Liver (tissue), 3 donors: ENCODE data around the gene ARFGAP1.
"Not testable (repeated sequence)": the region's sequence is repeated elsewhere in the genome, so short reads cannot be mapped to it uniquely, and the experiment has no call there.

ENCODE experiments used
- CTCF ChIP-seq: fragments of 150-350 bp; IDR thresholded peaks from 2 replicates; pipeline ENCODE4 v1.5.1; 2017; ENCODE audit warnings: improper control_type of control experiment, low read depth, low read length; ENCODE audit not compliant: missing input control
- FOXA2 ChIP-seq: IDR thresholded peaks from 2 replicates; pipeline ENCODE4 v1.6.1; 2016; ENCODE audit warnings: antibody characterized with exemption
- JUND ChIP-seq, 2 donors: IDR thresholded peaks; 2 replicates each; pipeline ENCODE4 v1.6.1; 2016; ENCODE audit warnings: antibody characterized with exemption in 2 of 2
- RAD21 ChIP-seq, 2 donors: IDR thresholded peaks; 2 replicates each; pipeline ENCODE4 v1.6.1; 2016; ENCODE audit warnings: antibody characterized with exemption in 2 of 2, mild to moderate bottlenecking in 2 of 2
- RXRA ChIP-seq, 2 donors: IDR thresholded peaks; 2 replicates each; pipeline ENCODE4 v1.6.1; 2017 to 2018; ENCODE audit warnings: antibody characterized with exemption in 2 of 2, mild to moderate bottlenecking in 1 of 2
- SP1 ChIP-seq: IDR thresholded peaks from 2 replicates; pipeline ENCODE4 v1.6.1; 2018; ENCODE audit warnings: antibody characterized with exemption, mild to moderate bottlenecking
- YY1 ChIP-seq: IDR thresholded peaks from 2 replicates; pipeline ENCODE4 v1.6.1; 2016; ENCODE audit warnings: antibody characterized with exemption, mild to moderate bottlenecking
- TF ChIP-seq, protein P1 (sequence below): IDR thresholded peaks from 2 replicates; pipeline ENCODE4 v1.6.1; 2016; ENCODE audit warnings: antibody characterized with exemption
- TF ChIP-seq, protein P2 (sequence below): IDR thresholded peaks from 2 replicates; pipeline ENCODE4 v1.6.1; 2016; ENCODE audit warnings: antibody characterized with exemption
- donor health status: healthy.
- donor health status: healthy.

DNA sequence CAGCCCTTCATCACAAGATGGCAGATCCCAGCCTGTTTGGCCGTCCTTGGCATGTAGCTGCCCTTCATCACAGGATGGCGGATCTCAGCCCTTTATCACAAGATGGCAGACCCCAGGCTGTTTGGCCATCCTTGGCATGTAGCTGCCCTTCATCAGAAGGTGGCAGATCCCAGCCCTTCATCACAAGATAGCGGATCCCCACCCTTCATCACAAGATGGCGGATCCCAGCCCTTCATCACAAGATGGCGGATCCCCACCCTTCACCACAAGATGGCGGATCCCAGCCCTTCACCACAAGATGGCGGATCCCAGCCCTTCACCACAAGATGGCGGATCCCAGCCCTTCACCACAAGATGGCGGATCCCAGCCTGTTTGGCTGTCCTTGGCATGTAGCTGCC lies 62.4 kb downstream of the ARFGAP1 start:
- not testable (repeated sequence) for TF ChIP-seq SP1; CTCF; JUND (IDR thresholded peaks at IDR 0.05); RXRA (IDR thresholded peaks at IDR 0.05); YY1; RAD21 (IDR thresholded peaks at IDR 0.05); FOXA2
- TF ChIP-seq, protein P1, sequence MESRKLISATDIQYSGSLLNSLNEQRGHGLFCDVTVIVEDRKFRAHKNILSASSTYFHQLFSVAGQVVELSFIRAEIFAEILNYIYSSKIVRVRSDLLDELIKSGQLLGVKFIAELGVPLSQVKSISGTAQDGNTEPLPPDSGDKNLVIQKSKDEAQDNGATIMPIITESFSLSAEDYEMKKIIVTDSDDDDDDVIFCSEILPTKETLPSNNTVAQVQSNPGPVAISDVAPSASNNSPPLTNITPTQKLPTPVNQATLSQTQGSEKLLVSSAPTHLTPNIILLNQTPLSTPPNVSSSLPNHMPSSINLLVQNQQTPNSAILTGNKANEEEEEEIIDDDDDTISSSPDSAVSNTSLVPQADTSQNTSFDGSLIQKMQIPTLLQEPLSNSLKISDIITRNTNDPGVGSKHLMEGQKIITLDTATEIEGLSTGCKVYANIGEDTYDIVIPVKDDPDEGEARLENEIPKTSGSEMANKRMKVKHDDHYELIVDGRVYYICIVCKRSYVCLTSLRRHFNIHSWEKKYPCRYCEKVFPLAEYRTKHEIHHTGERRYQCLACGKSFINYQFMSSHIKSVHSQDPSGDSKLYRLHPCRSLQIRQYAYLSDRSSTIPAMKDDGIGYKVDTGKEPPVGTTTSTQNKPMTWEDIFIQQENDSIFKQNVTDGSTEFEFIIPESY, result not testable (repeated sequence)
- TF ChIP-seq, protein P2, sequence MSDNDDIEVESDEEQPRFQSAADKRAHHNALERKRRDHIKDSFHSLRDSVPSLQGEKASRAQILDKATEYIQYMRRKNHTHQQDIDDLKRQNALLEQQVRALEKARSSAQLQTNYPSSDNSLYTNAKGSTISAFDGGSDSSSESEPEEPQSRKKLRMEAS, result not testable (repeated sequence)
